HTERT RPE-1 (cell line): ENCODE data around the gene CDC37.
"Not testable (repeated sequence)": the region's sequence is repeated elsewhere in the genome, so short reads cannot be mapped to it uniquely, and the experiment has no call there.

Experiments used
- in situ Hi-C: fragments of 300-500 bp; cut with MboI; formaldehyde crosslinking; loops from 4 replicates; pipeline ENCODE4 v1.14.3; 2020; ENCODE audit warnings: low sequenced_read_pairs

CDC37 gene

GRCh38 chr19:10398819-10399218 is 4.5 kb downstream of the CDC37 start:
- in situ Hi-C loops, result no loop called here

DNA sequence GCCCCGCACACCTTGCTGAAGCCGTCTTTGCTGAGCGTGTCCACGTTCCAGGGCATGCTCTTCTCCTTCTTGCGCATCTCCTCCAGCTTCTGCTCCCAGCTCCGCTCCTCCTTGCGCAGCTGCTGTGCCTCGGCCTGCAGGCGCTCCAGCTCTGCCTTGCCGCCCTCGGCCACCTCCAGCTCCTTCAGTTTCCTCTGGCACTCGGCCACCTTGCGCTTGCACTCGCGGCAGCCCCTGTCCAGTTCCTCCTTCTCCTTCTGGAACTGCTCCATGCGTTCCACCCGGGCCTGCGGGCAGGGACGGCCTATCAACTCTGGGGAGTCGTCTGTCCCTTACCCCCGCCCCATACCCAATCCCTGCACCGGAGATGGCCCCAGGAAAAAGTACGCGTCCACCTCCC is 7.4 kb downstream of the CDC37 start:
- in situ Hi-C loops, result no loop called here

GRCh38 chr19:10395436-10395835 is 7.9 kb downstream of the CDC37 start:
- in situ Hi-C loops, result no loop called here

DNA sequence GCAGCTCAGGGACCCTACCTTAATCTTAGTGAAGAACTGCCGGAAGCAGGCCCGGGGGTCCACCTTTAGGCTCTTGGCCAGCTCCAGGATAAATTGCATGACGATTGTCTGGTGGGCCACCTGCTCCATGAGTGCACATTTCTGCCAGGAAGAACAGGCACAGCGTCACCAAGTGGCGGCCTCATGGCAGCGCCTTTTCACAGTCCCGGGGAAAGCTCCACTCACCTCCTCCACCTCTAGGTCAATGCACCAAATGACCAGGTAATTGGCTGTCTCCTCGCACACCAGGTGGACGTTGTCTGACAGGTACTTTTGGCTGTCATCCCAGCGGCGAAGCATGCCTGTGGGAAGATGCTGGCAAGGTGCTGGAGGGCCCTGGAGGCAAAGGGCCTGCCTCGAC is 8.3 kb downstream of the CDC37 start:
- in situ Hi-C loops, result no loop called here

- in situ Hi-C loops, result no loop called here
These were observed 10.2 kb downstream of the CDC37 start for GRCh38 chr19:10393137-10393536.

DNA sequence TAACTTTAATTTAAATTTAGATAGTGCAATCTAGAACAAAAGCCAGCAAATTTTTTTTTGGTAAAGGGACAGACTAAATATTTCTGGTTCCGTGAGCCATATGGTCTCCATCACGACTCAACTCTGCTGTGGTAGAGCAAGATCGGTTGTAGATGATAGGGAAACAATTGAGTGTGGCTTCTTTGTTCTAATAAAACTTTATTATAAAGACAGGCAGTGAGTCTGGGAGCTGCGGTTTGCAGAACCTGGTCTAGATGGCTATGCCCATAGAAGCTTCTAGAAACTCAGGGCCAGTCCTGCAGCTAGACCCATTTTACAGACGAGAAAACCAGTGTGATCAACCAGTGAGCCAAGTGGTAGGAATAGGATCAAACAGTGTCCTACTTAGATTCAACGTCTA is 11.2 kb downstream of the CDC37 start:
- in situ Hi-C loops, result no loop called here

DNA sequence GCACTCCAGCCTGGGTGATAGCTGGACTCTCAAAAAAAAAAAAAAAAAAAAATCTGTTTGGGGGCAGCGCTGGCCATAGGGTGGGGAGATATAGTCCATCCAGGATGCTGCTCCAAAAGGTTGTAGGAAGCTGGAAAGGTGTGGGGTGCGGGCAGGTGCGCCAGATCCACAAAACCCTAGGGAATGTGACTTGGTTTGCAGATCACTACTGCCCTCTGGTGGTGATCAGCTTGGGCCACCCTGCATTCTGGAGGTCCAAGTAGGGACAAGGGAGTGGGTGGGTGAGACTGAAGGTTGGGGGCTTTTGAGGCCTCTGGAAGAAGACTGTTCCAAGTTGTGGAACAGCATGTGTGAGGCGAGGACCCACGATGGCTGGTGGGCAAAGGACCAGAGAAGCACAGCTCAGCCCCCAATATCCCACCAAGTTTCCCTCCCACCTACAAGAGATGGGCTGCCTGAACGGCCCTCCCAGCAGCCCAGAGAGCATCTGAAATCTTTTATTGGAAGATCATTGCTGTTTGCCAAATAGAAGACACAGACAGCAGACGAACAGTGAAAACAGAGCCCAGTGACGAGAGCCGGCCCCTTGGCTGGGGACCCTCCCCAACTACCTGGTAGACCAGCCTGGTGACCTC is 12.6 kb downstream of the CDC37 start:
- in situ Hi-C loops, result no loop called here

DNA sequence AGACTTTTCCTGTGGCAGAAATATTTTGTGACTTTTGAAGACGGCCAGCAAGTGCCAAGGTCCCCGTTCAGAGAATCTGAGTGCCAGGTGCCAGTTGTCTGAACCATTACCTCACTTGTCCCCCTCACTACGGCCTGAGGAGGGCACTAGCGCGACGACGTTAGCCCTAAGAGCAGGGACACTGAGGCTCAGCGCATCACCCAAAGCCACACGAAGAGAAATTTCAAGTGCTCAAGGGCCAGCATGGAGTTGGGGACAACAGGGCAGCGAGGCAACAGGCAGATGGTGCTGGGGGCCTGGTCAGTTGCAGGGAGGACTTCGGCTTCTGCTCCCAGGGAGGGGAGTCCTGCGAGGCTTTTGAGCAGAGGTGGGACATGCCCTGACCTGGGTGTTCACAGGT is 13.5 kb downstream of the CDC37 start:
- in situ Hi-C loops, result no loop called here

DNA sequence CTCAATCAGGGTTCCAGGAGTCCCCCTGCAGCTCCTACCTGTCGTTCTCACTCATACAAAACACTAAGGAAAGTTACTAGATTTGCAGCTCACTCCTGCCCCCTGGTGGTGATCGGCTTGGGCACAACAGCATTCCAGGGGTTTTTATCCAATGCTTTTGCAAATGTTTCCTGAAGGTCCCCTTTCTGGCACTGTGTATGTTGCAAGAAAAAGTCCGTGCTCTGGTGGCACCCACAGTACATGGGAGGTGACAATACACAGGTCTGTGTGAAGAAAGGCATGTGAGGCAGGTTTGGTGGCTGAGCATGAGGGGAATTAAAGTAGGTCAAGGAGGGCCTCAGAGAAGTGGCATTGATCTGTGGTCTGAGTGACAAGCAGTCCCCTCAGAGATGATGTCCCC is 14.4 kb downstream of the CDC37 start:
- in situ Hi-C loops, result no loop called here

- in situ Hi-C loops, result no loop called here
These were observed 18.8 kb downstream of the CDC37 start for GRCh38 chr19:10384580-10384979.

DNA sequence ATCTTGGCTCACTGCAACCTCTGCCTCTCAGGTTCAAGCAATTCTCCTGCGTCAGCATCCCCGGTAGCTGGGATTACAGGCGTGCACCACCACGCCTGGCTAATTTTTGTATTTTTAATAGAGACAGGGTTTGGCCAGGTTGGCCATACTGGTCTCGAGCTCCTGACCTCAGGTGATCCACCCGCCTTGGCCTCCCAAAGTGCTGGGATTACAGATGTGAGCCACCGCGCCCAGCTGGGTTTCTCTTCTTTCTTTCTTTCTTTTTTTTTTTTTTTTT is 20.2 kb downstream of the CDC37 start:
- in situ Hi-C loops, result not testable (repeated sequence)

GRCh38 chr19:10380313-10381102 is 22.8 kb downstream of the CDC37 start, which contains the start of gene TYK2:
Gene TYK2 (minus strand): TSS chr19:10380572. CDS start chr19:10378406, 2,166 bp downstream.
- in situ Hi-C loops, result no loop called here

DNA sequence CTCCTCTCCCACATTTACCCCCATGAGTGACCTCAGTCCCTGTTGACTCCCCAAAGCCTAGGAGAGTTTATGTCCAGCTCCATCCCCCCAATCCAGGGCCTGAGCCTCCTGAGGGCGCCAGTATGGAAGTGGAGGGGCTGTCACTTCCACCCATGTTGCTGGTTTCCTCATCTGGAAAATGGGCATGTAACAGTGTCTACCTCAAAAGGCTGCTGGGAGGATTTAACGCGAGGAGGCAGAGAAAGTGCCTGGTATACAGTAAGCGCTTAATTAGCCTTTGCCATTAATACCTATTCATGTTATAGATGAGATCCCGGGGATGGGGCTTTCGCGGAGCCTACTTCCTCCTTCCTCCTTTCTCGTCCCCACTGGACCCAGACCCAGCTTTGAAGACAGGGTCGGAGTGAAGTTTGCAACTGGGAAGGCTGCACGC is 23.4 kb downstream of the CDC37 start:
- in situ Hi-C loops, result no loop called here

DNA sequence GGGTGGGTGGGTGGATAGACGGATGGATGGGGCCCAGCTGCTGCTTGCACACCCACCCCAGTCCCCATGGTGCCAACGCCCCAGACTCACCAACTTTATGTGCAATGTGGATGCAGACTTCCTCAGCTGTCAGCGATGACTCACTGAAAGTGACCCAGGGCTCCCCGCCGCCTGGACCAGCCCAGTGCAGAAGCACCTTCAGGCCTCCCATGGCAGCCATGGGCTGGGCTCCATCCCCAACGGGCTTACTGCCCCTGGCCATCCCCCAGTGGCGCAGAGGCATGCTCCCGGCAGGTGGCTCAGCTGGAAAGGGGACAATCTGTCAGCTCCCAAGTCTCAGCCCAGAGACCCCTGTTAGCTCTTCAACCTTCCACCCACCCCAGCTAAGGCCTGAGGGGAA is 25.2 kb downstream of the CDC37 start:
- in situ Hi-C loops, result no loop called here

GRCh38 chr19:10377140-10377640 is 26.2 kb downstream of the CDC37 start:
- in situ Hi-C loops, result not testable (repeated sequence)

GRCh38 chr19:10374931-10375330 is 28.4 kb downstream of the CDC37 start:
- in situ Hi-C loops, result no loop called here

DNA sequence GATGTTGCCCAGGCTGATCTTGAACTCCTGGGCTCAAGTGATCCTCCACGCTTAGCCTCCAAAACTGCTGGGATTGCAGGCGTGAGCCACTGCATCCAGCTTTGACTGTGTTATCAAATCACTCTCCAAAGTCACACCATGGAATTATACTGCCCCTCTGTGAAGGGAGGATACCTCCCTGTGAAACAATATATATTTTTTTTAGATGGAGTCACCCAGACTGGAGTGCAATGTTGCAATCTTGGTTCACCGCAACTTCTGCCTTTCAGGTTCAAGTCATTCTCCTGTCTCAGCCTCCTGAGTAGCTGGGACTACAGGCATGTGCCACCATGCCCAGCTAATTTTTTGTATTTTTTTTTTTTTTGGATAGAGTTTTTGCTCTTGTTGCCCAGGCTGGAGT is 30.7 kb downstream of the CDC37 start:
- in situ Hi-C loops, result no loop called here

DNA sequence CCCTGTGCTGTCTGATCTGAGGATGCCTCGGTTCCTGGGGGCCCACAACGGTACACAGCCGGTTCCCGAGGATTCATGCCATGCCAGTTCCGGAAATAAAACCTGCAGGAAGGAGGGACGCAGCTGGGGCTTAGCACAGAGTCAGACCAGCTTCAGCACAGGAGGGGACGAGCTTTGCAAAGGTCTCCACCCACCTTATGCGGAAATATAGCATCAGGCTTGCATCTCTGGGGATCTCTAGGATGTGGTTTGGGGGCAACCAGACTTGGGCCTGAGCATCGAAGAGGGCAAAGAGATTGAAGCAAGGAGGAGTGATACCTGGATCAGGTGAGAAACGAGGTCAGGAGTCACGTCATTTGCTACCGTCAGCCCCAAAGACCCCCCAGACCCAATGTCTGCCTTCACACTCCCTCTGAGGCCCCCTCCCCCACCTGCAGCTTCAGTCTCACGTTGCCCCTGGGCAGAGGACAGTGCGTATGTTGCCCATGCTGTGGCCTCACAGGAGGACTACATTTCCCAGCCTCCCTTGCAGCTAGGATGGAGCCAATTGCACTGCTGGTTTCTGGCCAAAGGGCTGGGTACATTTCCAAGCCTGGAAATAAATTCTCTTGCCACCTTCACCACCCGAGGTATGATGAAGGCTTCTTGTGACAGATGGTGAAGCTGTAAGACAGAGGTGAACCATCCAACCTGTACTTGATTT is 35.1 kb downstream of the CDC37 start:
- in situ Hi-C loops, result no loop called here

DNA sequence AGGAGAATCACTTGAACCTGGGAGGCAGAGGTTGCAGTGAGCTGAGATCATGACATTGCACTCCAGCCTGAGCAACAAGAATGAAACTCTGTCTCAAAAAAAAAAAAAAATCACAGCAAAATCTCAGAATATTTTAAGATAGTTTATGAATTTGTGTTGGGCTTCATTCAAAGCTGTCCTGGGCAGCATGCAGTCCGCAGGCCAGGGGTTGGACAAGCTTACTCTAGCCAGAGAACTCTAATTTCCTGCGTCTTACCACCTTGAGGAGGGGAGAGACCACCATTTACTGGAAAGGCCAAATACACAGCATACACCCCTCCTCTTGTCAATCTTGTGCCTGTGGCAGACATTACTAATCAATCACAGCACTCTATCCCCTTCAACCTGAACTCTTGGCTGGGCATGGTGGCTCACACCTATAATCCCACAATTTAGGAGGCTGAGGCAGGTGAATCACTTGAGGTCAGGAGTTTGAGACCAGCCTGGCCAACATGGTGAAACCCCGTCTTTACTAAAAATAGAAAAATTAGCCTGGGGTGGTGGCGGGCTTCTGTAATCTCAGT is 36.3 kb downstream of the CDC37 start:
- in situ Hi-C loops, result not testable (repeated sequence)

- in situ Hi-C loops, result no loop called here
These were observed 37.8 kb downstream of the CDC37 start for GRCh38 chr19:10365518-10365917.

DNA sequence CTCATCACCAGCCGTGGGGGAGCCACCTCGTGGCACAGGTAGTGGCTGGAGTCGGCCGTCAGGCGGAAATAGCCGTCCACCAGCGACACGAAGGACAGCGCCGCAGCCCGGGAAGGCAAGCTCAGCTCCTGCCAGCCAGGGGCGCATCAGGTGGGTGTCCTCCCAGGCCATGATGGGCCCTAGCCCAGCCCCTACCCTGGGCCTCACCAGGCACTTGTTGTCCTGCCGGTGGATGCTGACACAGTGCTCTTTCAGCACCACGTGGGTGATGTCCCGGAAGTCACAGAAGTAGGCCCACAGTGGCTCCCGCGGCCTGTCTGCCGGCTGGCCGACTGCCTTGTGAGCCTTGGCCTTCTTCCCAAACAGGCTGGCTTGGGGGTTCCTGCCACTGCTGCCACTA is 38.7 kb downstream of the CDC37 start:
- in situ Hi-C loops, result no loop called here
